ENCODE data around the gene CCDC33. TPM values are rescaled to one million over a fixed set of nuclear protein-coding genes. Genes with fewer than 3 reads are reported as not detected.

Gene CCDC33
- polyA plus RNA-seq, 1 of the 3 experiments (the other 2 are of a cell fraction): 4.0 TPM

GRCh38 chr15:74210729-74211128, 25.4 kb upstream of the CCDC33 start:
- no peaks in the 10 kb centered on the region for H4K20me1 ChIP-seq (ENCODE audit: insufficient read depth)
- peak overlapping the region in 1 of 2 experiments; percentile 82; a peak in 2 of 4 replicates for H3K27ac ChIP-seq (ENCODE audit: low read depth in 2 of 2, low read length in 1 of 2)
- POLR2A ChIA-PET: no interaction called here
- no peaks in the 10 kb centered on the region for H3K36me3 ChIP-seq (replicated peaks in 1 of 2; ENCODE audit: control insufficient read depth in 1 of 2, insufficient read depth in 2 of 2, low read length in 1 of 2)
- H3K9ac ChIP-seq: peak overlapping the region; percentile 37; the same call in 1 of the 2 replicates
- H2AFZ ChIP-seq (ENCODE audit: low read depth): no peak overlapping the region
- H3K9me3 ChIP-seq: no peaks in the 10 kb centered on the region
- H3F3A ChIP-seq (replicated peaks; ENCODE audit: insufficient read depth): peaks cover 18% of the 10 kb centered on the region
- H3K4me3 ChIP-seq (ENCODE audit: low read depth in 2 of 2, low read length in 1 of 2): no peak overlapping the region
- no peaks in the 10 kb centered on the region for H3K27me3 ChIP-seq (ENCODE audit: insufficient read depth)
- CTCF ChIA-PET: interaction anchor here (0.8 to 1.2 kb wide), 5 partner anchors 10 to 97 kb away, joined by 3 to 6 read pairs (median 4); no protein-coding TSS in a partner anchor
- no peak for DNase-seq
- no peaks in the 10 kb centered on the region for H3K79me2 ChIP-seq (ENCODE audit: insufficient read depth)
- TF ChIP-seq TAF1 (IDR thresholded peaks at IDR 0.05; ENCODE audit: borderline replicate concordance, low read depth, low read length) (no peak), CHD2 (IDR thresholded peaks at IDR 0.05; ENCODE audit: low read length, partially characterized antibody) (no peak), ELF1 (IDR thresholded peaks at IDR 0.05) (no peak), SIN3A (IDR thresholded peaks at IDR 0.05; ENCODE audit: borderline replicate concordance, low read depth, low read length) (no peak), MEF2A (IDR thresholded peaks at IDR 0.05; ENCODE audit: borderline replicate concordance, low read depth) (no peak), SMC3 (IDR thresholded peaks at IDR 0.05; ENCODE audit: low read depth, low read length) (no peak), RCOR1 (IDR thresholded peaks at IDR 0.05; ENCODE audit: low read length) (no peak), IRF3 (IDR thresholded peaks at IDR 0.05; ENCODE audit: low read depth, low read length) (no peak), RXRA (IDR thresholded peaks at IDR 0.05; ENCODE audit: borderline replicate concordance, low read depth) (no peak), EP300 (IDR thresholded peaks at IDR 0.05; ENCODE audit: borderline replicate concordance in 1 of 2, low read depth in 1 of 2, low read length in 1 of 2) (no peak), USF1 (IDR thresholded peaks at IDR 0.05; ENCODE audit: borderline replicate concordance, low read depth) (no peak), EZH2phosphoT487 (IDR thresholded peaks at IDR 0.05; ENCODE audit: borderline replicate concordance, low read depth) (no peak), ZBTB33 (IDR thresholded peaks at IDR 0.05; ENCODE audit: borderline replicate concordance, low read depth) (no peak), JUND (IDR thresholded peaks at IDR 0.05) (no peak)
- TF ChIP-seq, protein P1, sequence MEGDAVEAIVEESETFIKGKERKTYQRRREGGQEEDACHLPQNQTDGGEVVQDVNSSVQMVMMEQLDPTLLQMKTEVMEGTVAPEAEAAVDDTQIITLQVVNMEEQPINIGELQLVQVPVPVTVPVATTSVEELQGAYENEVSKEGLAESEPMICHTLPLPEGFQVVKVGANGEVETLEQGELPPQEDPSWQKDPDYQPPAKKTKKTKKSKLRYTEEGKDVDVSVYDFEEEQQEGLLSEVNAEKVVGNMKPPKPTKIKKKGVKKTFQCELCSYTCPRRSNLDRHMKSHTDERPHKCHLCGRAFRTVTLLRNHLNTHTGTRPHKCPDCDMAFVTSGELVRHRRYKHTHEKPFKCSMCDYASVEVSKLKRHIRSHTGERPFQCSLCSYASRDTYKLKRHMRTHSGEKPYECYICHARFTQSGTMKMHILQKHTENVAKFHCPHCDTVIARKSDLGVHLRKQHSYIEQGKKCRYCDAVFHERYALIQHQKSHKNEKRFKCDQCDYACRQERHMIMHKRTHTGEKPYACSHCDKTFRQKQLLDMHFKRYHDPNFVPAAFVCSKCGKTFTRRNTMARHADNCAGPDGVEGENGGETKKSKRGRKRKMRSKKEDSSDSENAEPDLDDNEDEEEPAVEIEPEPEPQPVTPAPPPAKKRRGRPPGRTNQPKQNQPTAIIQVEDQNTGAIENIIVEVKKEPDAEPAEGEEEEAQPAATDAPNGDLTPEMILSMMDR (IDR thresholded peaks at IDR 0.05): no peak
- TF ChIP-seq, protein P2, sequence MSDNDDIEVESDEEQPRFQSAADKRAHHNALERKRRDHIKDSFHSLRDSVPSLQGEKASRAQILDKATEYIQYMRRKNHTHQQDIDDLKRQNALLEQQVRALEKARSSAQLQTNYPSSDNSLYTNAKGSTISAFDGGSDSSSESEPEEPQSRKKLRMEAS (IDR thresholded peaks at IDR 0.05; ENCODE audit: low read depth): no peak
- H3K4me1 ChIP-seq (ENCODE audit: control insufficient read depth in 1 of 2, insufficient read depth in 2 of 2, low read depth in 1 of 2, low read length in 1 of 2): peaks cover 24 to 47% of the 10 kb centered on the region in 2 experiments
- no peak overlapping the region for H3K4me2 ChIP-seq
- H3K9me2 ChIP-seq: no peaks in the 10 kb centered on the region
